ENCODE results near the gene NAA80. TPM values are rescaled to one million over a fixed set of nuclear protein-coding genes. Genes with fewer than 3 reads are reported as not detected.

The NAA80 gene
- total and polyA plus RNA-seq, 10 of the 15 experiments (the other 5 are each of a cell fraction or from before 2014, with no cell fraction given), result 0.48 to 12.7 (median 6.7) TPM

DNA sequence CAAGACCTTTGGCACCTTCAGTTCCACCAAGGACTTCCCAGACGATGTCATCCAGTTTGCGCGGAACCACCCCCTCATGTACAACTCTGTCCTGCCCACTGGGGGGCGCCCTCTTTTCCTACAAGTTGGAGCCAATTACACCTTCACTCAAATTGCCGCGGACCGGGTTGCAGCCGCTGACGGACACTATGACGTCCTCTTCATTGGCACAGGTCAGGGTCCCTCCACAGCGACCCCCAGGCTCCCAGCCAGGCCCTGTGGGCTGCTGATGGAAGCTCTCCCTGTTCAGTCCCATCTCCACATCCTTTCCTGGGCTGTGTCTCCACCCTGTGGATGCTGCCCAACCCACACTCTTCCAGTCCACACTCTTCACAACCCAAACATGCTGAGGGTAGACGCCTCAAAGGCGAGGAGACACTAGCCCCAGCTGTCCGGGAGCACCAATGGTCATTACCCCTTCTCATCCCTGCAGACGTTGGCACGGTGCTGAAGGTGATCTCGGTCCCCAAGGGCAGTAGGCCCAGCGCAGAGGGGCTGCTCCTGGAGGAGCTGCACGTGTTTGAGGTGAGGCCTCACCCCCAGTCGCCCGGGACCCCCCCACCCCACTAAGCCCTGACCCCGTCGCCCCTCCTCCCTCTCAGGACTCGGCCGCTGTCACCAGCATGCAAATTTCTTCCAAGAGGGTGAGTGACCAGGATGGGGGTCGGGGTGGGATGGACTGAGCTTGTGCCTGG is 24.7 kb downstream of the NAA80 start (continued):
- TF ChIP-seq ATF7 (IDR thresholded peaks at IDR 0.05; ENCODE audit: low read depth) (peak; percentile 77), CREB1 (IDR thresholded peaks at IDR 0.05; ENCODE audit: low read depth) (peak; percentile 40; the same call in 1 of the 2 replicates), TCF3 (IDR thresholded peaks at IDR 0.05; ENCODE audit: borderline replicate concordance, insufficient read depth, low read depth, low read length) (no peak)

GRCh38 chr3:50273689-50274065 is 25.5 kb downstream of the NAA80 start:
- Histone ChIP-seq H3K79me2 (ENCODE audit: control insufficient read depth, insufficient read depth, low read length) (no peaks in the 10 kb centered on the region), H2AFZ (ENCODE audit: control insufficient read depth, low read depth, low read length) (no peak overlapping the region), H3K27ac (ENCODE audit: control insufficient read depth, insufficient read depth) (no peak overlapping the region), H3K4me3 (no peak overlapping the region), H3K27me3 (replicated peaks in 1 of 2; ENCODE audit: control insufficient read depth in 2 of 2, insufficient read depth in 2 of 2, low read length in 1 of 2) (peaks cover 7 to 8% of the 10 kb centered on the region in 2 experiments; a peak in 3 of 4 replicates), H3K9me3 (replicated peaks; ENCODE audit: control insufficient read depth, insufficient read depth, low read length) (no peaks in the 10 kb centered on the region), H3K9ac (ENCODE audit: control insufficient read depth, insufficient read depth, low read length) (no peak overlapping the region), H3K4me1 (ENCODE audit: control insufficient read depth, insufficient read depth, low read length) (peaks cover 6% of the 10 kb centered on the region), H4K20me1 (ENCODE audit: control insufficient read depth, insufficient read depth) (no peaks in the 10 kb centered on the region), H3K4me2 (ENCODE audit: control insufficient read depth, insufficient read depth) (no peak overlapping the region; the same call in 1 of the 2 replicates), H3K36me3 (ENCODE audit: control insufficient read depth in 2 of 2, insufficient read depth in 2 of 2, low read length in 1 of 2) (no peaks in the 10 kb centered on the region)
- WGBS (ENCODE audit: insufficient coverage, insufficient replicate concordance, low lambda C conversion rate, missing lambda C conversion rate), result 51% methylated on average over 31 of the region's 31 CpGs
- FAIRE-seq, result no peak
- POLR2A ChIA-PET, result no interaction called here
- no peak for ATAC-seq
- BruUV-seq (replicated peaks), result no TSS peak
- DNase-seq (ENCODE audit: low read depth, low spot score), result no peak
- SMC1A ChIA-PET (ENCODE audit: uncharacterized antibody, unreplicated experiment), result no interaction called here
- CTCF ChIA-PET, result interaction anchor here (3.1 kb wide), 1 partner anchor 14 kb away, joined by 12 read pairs; no protein-coding TSS in a partner anchor
- RAD21 ChIA-PET (ENCODE audit: unreplicated experiment), result interaction anchor here (0.6 to 3.5 kb wide), 2 partner anchors 47 to 1211 kb away, joined by 3 to 23 read pairs; no protein-coding TSS in a partner anchor
- in situ Hi-C loops (cut with MboI), result loop anchor here (5.0 kb wide), 2 partner anchors 76 to 151 kb away; no protein-coding TSS in a partner anchor
- intact Hi-C loops (cut with micrococcal nuclease; ENCODE audit: unreplicated experiment), result loop anchor here (1.0 to 2.0 kb wide), 5 partner anchors 27 to 152 kb away; no protein-coding TSS in a partner anchor
- TF ChIP-seq, protein P1, sequence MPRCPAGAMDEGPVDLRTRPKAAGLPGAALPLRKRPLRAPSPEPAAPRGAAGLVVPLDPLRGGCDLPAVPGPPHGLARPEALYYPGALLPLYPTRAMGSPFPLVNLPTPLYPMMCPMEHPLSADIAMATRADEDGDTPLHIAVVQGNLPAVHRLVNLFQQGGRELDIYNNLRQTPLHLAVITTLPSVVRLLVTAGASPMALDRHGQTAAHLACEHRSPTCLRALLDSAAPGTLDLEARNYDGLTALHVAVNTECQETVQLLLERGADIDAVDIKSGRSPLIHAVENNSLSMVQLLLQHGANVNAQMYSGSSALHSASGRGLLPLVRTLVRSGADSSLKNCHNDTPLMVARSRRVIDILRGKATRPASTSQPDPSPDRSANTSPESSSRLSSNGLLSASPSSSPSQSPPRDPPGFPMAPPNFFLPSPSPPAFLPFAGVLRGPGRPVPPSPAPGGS (IDR thresholded peaks at IDR 0.05; ENCODE audit: borderline replicate concordance, insufficient read depth, low read depth, low read length, poor library complexity, severe bottlenecking), result no peak
- no peak for TF ChIP-seq CREB1 (IDR thresholded peaks at IDR 0.05; ENCODE audit: low read depth)
- no peak for TF ChIP-seq SMAD1 (IDR thresholded peaks at IDR 0.05; ENCODE audit: low read depth, partially characterized antibody)
- TF ChIP-seq, protein P2, sequence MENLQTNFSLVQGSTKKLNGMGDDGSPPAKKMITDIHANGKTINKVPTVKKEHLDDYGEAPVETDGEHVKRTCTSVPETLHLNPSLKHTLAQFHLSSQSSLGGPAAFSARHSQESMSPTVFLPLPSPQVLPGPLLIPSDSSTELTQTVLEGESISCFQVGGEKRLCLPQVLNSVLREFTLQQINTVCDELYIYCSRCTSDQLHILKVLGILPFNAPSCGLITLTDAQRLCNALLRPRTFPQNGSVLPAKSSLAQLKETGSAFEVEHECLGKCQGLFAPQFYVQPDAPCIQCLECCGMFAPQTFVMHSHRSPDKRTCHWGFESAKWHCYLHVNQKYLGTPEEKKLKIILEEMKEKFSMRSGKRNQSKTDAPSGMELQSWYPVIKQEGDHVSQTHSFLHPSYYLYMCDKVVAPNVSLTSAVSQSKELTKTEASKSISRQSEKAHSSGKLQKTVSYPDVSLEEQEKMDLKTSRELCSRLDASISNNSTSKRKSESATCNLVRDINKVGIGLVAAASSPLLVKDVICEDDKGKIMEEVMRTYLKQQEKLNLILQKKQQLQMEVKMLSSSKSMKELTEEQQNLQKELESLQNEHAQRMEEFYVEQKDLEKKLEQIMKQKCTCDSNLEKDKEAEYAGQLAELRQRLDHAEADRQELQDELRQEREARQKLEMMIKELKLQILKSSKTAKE (IDR thresholded peaks at IDR 0.05; ENCODE audit: low read depth, poor library complexity, severe bottlenecking), result no peak
- TF ChIP-seq TCF3 (IDR thresholded peaks at IDR 0.05; ENCODE audit: borderline replicate concordance, insufficient read depth, low read depth, low read length), result no peak
- TF ChIP-seq, protein P3, sequence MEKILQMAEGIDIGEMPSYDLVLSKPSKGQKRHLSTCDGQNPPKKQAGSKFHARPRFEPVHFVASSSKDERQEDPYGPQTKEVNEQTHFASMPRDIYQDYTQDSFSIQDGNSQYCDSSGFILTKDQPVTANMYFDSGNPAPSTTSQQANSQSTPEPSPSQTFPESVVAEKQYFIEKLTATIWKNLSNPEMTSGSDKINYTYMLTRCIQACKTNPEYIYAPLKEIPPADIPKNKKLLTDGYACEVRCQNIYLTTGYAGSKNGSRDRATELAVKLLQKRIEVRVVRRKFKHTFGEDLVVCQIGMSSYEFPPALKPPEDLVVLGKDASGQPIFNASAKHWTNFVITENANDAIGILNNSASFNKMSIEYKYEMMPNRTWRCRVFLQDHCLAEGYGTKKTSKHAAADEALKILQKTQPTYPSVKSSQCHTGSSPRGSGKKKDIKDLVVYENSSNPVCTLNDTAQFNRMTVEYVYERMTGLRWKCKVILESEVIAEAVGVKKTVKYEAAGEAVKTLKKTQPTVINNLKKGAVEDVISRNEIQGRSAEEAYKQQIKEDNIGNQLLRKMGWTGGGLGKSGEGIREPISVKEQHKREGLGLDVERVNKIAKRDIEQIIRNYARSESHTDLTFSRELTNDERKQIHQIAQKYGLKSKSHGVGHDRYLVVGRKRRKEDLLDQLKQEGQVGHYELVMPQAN (conservative IDR thresholded peaks at IDR 0.05), result no peak
- TF ChIP-seq, protein P4, sequence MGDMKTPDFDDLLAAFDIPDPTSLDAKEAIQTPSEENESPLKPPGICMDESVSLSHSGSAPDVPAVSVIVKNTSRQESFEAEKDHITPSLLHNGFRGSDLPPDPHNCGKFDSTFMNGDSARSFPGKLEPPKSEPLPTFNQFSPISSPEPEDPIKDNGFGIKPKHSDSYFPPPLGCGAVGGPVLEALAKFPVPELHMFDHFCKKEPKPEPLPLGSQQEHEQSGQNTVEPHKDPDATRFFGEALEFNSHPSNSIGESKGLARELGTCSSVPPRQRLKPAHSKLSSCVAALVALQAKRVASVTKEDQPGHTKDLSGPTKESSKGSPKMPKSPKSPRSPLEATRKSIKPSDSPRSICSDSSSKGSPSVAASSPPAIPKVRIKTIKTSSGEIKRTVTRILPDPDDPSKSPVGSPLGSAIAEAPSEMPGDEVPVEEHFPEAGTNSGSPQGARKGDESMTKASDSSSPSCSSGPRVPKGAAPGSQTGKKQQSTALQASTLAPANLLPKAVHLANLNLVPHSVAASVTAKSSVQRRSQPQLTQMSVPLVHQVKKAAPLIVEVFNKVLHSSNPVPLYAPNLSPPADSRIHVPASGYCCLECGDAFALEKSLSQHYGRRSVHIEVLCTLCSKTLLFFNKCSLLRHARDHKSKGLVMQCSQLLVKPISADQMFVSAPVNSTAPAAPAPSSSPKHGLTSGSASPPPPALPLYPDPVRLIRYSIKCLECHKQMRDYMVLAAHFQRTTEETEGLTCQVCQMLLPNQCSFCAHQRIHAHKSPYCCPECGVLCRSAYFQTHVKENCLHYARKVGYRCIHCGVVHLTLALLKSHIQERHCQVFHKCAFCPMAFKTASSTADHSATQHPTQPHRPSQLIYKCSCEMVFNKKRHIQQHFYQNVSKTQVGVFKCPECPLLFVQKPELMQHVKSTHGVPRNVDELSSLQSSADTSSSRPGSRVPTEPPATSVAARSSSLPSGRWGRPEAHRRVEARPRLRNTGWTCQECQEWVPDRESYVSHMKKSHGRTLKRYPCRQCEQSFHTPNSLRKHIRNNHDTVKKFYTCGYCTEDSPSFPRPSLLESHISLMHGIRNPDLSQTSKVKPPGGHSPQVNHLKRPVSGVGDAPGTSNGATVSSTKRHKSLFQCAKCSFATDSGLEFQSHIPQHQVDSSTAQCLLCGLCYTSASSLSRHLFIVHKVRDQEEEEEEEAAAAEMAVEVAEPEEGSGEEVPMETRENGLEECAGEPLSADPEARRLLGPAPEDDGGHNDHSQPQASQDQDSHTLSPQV (IDR thresholded peaks at IDR 0.05), result no peak

All from GM12878 (cell line).